CD4-positive, alpha-beta T cell treated with Interleukin-17A for 1 hour (primary cell): ENCODE measurements around the gene ZNF282.

Experiments used
- DNase-seq: peaks from one replicate; pipeline ENCODE4 v3.0.0-alpha.2; 2020

Gene ZNF282

DNA sequence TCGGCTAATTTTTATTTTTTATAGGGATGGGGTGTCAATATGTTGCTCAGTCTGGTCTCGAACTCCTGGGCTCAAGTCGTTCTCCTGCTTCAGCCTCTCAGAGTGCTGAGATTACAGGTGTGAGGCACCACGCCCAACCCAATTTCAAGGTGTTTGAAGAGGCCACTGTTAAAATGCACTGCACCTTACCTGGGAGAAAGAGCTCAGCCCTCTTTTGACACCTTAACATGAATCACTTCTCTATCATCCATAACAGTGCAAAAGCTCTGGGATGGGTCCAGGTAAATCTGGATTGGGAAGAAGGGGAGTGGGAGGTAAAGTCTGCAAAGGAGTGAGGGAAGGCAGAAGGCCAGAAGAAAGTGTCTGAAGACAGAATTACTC is 557 bp upstream of the ZNF282 start:
- DNase-seq, result no peak

DNA sequence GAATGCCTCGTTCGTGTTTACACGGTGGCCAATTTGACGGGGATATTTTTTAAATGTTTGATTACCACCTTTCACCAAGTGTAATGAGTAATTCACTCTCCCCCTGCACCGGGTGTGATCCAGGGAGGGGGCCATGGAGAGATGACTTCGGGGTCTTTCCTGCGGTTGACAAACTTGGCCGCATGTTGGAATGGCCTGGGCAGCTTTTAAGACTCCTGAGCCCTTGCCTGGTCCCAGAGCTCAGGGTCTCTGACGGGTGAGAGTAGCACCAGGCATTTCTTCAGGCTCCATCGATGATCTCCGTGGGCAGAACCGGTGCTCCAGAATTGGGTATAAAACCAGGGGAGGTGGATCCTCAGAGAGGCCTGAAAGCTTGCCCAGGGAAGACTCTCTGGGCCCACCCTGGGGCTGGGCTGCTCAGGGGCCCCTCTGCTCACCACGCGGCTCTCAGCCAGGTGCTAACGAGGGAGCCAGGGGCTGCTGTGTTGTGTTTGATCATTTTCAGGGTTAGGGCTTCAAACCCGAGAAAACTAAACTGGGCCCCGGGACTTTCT is 882 bp downstream of the ZNF282 start:
- DNase-seq, result no peak

DNA sequence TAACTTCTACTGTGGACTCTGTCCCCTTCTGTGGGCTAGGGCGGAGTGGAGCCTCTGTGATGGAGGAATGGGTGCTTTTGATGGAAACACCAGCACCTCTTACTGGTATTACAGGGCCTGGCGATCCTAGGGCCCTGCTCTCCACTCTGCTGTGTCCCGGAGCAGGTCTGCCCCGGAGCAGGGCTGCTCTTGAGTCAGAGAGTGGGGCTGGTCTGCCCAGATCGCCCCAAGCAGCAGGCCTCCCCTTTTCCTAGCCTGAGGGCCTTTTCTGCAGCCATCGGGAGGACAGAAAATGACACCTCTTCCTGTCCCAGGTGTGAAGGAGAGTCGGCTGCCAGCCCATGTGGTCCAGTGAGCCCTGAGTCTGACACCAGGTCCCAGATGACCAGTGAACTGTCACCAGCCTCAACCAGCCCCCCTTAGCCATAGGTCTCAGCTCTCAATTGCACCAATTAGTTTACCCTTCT is 1.4 kb downstream of the ZNF282 start:
- peak; percentile 1 for DNase-seq

DNA sequence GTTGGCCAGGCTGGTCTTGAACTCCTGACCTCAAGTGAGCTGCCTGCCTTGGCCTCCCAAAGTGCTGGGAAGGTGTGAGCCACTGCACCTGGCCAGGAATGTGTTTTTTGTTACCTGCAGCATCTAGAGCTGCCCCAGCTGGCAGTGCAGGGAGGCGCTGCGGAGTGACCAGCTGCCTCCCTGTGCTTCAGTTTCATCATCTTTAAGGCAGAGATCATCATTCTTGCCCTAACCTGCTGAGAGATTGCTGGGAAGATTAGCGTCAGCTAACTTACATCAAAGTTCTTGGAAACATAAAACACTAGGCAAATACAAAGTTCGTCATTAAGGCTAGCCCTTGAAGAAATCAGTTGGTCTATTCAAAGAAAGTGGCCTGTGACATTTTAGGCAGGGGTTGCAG is 2.3 kb downstream of the ZNF282 start:
- no peak for DNase-seq

DNA sequence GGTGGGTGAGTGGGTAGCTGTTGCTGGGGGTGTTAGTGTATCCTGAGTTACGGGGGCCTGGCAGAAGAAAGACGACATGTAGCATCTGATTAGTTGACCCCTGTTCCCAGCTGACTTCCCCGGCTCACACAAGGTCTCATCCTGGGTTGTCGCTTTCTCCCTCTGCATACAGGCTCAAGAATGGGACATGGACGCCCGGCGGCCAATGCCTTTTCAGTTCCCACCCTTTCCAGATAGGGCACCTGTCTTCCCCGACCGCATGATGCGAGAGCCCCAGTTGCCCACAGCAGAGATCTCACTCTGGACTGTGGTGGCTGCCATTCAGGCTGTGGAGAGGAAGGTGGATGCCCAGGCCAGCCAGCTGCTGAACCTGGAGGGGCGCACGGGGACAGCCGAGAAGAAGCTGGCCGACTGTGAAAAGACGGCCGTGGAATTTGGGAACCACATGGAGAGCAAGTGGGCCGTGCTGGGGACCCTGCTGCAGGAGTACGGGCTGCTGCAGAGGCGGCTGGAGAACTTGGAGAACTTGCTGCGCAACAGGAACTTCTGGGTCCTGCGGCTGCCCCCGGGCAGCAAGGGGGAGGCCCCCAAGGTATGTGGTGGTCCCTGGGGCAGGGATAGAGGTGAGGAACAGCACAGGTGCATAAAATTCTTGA is 2.9 kb downstream of the ZNF282 start:
- no peak for DNase-seq

DNA sequence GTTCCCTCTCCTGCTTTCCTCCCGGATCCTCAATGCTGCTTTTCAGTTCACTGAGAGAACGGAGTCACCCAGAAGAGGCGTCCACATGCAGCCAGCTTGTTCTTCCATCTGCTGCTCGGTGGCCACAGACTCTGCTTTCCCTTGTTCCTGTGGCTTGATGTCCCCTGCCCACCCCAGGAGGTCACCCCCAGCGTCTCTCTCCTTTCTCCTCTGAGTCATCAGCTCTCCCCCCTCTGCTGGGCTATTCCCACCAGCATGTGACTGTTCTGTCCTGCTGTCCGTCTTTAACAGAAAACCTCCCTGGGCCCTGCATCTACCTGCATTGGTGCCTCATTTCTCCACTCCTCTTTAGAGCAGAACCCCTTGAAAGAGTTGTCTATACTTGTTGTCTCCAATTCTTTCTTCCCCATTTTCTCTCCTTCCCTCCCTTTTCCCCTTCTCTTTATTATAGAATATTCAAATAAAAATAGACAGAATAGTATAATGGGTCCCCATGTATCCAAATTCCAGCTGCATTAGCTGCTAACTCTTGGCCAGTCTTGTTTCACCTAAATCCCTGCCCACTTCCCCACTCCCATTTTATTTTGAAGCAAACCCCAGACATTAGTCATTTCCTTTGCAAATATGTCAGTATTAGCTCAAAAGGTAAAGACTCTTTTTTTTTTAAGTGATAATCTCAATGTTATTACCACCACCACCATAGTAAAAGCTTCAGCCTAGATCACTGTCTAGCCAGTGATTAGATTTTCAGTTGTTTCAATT is 4.1 kb downstream of the ZNF282 start:
- DNase-seq, result no peak

DNA sequence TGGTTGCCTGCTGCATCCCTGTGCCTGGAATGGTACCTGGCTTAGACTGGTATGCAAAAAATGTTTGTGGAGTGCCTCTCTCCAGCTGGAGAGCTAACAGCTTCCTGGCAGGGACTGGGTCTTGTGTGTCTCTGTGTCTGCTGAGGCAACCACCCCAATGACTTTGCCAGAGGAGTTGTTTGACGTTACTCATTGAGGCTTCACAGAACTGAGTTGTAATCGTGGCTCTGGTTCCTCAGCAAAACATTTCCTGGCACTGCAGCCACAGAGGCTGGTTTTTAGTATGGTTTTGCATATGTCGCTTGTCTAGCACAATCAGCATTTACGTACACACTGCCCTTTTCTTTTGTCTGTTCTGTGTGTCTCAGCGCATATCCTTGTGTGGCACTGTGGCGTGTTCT is 7.5 kb downstream of the ZNF282 start:
- DNase-seq, result no peak

DNA sequence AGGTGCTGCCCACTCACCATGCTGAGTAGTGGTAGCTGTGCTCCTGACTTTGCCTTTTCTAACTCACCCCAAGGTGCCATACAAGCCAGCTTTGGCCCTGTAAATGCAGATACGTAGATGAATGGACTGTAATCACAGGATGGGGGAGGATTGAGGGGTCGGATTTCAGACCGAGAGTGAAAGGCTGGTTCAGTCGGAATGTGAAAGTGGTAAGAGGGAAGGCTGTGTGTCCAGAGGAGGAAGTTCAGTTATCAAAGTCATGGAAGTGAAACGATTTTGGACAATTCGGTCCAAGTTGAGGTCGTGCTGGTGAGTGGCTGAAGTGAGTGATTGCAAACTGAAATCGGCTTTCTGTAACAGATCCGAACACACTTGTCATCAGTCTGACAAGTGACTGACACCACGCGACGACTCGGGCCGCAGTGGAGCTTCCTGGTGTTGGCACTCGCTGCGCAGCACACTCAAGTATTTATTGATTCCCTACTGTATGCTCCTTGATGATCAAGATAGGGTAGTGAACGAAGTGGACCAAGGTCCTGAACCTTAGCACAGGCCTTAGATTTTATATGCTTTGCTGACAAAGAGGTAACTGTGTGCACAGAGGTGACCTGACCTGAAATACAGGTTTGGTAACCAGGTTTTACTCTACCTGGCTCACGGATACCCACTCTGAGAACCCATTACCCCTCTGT is 10.5 kb downstream of the ZNF282 start:
- DNase-seq, result no peak

DNA sequence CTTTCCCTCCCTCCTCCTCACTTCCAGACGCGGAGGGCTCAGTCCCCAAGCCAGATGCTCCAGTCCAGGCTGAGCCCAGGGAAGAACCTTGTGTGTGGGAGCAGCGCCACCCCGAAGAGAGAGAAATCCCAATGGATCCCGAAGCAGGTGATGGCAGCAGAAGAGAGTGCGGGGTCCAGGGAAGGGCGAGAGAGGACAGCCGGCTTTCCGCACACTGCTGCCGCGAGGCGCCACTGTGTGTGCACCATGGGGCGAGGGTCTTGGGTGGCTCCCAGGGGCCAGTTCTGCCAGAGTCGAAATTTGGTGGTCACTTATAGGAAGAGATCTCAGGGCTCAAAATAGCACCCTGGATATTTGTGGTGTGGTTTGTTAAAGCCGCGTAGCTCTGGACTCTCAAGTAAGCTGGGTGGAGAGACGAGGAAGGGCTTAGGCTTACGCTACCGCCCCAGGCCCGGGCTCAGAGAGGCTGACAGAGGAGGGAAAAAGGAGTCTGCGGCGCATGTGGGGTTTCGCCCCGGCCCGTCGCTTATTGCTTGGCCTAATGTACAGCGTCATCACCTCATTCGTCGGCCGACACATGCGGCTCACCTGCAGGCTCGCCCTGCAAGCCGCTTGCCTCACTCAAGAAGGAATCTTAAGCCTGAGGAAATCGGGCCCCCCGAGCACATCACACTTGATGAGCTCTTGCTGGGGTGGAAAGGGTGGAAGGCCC is 12.1 kb downstream of the ZNF282 start:
- no peak for DNase-seq

DNA sequence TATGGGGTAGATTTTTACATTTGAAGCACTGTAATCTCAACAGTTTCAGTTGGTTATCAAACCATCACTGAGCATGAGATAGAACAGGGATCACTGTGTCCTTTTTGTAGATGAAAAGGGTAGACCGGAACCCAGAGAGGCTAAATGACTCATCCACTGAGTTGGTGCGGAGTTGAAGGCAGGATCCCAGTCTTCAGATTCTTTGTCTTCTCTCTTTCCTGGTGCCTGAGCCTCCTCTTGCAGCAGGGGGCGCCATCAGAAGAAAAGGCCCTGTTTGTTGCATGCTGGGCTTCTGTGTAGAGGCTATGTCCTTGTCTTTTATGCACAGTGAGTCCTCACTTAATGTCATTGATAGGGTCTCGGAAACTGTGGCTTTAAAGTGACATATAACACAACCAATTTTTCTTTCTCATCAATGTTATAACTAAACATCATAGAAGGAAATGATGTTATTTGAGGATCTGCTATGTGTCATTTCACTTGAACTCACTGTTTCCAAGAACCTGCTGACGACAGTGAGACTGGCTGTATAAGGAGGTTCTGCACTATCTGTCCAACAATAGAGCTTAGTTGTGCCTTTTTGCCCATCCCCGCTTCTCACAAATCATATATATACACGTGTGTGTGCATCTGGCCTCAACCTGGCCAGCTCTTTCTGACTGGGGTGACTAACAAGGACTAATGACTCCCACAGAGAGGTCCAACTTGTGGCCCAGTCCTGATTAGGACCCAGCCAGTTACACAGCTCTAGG is 14.3 kb downstream of the ZNF282 start:
- DNase-seq, result peak; percentile 63

DNA sequence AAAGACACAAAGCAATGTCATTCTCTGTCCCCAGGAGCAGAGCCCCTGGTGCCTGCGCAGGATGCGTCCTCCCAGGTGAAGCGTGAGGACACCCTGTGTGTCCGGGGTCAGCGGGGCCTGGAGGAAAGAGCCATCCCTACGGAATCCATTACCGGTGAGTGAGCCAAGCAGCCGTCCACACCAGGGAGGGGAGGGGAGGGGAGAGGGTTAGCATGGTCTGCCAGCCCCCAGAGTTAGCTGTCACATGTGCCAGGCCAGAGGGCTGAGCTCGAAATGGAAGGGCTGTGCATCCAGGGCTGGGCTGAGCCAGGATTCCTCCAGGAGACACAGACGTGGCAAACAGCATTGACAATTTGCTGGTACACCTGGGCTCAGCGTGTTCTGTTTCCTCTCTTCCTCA is 15.2 kb downstream of the ZNF282 start:
- no peak for DNase-seq

DNA sequence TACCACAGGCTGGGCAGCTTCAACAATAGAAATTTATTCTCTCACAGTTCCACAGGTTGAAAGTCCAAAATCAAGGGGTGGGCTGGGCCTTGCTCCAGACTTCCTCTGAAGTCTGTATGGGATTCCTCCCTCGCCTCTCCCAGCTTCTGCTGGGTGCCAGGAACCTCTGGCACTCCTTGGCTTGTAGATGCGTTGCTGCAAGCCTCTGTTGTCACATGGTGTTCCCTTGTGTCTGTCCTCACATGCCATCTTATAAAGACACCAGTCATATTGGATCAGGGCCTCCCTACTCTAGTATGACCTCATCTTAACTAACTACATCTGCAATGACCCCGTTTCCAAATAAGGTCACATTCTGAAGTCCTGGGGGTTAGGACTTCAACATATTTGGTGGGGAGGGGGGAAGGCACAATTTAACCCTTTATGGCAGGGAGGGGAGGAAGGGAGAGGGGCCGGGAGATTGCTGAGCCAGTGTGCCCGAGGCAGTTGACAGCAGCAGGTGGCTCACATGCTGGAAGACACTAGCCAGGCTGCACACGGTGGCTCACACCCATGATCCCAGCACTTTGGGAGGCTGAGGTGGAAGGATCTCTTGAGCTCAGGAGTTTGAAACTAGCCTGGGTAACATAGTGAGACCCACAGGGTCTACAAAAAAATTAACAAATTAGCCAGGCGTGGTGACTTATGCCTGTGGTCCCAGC is 18.8 kb downstream of the ZNF282 start:
- no peak for DNase-seq

DNA sequence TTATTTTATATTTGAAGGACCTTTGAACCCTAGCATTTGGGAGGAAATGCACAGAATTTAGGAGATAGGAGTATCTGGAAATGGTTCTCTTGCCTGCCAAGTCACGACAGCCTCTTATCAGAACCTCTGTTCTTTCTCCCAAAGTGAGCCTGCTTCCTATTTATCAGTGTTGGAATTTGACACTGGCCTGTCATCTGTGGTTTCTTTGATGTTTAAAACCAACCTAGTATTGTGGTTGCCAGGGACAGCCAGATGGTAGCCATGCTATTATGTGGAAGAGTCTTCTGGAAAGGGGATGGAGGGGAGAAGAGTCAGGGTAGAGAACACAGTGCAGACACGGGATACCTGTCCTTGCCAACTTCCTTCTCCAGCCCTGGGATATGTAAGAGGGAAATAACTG is 21.1 kb downstream of the ZNF282 start:
- no peak for DNase-seq

DNA sequence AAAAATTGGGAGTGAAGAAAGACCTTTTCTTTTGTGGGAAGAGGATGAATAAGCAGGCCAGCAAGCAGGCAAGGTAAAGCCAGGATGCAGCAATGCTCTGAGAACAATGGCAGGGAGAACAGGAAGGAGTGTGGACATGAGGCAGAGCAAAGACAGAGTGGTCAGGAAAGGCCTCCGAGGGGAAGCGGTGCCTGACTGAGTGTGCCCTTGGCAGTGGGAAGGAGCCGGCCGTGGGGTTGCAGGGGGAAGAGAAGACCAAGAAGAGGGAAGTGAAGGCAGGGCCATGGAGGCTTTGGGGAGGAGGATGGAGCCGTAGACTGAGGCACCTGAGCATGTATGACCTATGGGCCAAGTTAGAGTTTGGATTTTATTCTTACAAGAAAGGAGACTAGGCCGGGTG is 22.2 kb downstream of the ZNF282 start:
- DNase-seq, result no peak

DNA sequence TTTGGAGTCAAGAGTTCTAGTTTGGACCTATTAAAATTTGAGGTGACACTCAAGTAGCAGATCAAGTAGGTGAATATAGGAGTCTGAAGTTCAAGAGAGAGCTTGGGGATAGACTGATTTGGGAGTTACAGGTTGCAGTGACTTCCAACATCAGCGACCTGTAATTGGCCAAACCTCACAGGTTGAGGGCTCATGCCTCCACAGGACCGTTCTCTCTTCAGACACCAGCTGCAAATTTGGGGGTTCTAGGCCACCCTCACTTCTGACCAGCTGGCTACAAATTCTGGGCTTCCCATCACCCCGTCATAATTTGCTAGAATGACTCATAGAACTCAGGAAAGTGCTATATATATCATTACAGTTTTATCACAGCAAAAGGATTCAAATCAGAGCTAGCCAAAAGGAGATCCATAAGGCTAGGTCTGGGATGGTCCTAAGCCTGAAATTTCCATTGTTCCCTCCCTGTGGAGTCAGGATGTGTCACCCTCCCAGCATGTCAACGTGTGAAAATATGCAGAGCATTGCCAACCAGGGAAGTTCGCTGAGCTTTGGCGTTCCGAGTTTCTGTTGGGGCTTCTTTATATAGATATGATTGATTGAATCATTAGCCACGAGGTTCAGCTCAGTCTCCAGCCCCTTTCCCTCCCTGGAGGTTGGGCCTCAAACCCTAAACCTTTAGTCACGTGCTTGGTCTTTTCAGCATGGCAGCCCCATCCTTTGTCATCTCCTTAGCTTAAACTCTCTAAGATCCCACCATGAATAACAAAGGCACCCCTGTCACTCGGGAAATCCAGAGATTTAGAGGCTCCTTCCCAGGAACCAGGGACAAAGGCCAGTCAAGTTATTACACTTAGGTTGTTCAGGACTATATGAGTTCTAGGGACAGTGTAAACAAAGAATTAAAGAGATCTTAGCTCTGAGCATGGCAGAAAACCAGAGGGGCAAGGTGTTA is 23.4 kb downstream of the ZNF282 start:
- DNase-seq, result no peak

DNA sequence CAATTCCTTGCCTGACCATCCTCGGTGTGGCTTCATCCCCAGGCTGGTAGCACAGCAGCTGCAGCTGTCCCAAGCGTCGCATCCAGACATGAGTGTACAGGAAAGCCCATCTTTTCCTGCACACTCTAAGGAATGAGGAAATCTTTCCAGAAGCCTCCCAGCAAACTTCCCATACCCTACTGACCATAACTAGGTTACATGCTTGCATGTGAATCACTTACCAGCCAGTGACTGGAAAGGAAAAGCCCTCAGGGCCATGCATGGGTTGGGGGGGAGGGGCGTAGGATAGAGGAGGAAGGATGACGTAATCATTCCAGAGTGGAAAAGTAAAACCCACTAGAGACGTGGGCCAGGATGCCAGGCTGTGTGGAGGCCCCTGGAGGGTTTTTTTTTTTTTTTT is 25.2 kb downstream of the ZNF282 start:
- no peak for DNase-seq

DNA sequence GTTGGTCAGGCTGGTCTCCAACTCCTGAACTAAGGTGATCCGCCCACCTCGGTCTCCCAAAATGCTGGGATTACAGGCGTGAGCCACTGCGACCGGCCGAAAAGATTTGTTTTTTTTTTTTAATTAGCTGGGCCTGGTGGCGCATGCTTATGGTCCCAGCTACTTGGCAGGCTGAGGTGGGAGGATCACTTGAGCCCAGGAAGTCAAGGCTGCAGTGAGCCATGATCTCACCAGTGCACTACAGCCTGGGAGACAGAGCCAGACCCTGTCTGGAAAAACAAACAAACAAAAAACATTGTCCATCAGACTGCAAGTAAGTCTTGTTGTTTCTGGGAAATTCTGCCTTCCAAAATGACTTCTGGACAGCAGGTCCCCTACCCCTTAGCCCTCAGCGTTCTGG is 27.8 kb downstream of the ZNF282 start:
- no peak for DNase-seq

DNA sequence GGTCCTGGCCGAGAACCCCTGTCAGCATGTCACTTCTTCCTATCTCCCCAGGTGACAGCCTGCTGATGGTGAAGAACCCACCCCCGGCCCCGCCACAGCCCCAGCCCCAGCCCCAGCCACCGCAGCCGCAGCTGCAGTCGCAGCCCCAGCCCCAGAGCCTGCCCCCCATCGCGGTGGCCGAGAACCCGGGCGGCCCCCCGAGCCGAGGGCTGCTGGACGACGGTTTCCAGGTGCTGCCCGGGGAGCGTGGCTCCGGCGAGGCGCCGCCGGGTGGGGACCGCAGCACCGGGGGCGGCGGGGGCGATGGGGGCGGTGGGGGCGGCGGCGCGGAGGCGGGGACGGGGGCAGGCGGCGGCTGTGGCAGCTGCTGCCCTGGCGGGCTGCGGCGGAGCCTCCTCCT is 28.4 kb downstream of the ZNF282 start:
- DNase-seq, result no peak

DNA sequence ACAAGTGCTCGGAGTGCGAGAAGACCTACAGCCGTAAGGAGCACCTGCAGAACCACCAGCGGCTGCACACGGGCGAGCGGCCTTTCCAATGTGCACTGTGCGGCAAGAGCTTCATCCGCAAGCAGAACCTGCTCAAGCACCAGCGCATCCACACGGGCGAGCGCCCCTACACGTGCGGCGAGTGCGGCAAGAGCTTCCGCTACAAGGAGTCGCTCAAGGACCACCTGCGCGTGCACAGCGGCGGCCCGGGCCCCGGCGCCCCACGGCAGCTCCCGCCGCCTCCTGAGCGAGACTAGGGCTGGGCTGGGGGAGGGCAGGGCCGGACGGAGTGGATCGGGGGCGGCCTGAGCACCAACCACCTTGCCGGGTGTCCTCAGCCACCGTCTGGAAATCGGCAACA is 29.0 kb downstream of the ZNF282 start:
- no peak for DNase-seq

DNA sequence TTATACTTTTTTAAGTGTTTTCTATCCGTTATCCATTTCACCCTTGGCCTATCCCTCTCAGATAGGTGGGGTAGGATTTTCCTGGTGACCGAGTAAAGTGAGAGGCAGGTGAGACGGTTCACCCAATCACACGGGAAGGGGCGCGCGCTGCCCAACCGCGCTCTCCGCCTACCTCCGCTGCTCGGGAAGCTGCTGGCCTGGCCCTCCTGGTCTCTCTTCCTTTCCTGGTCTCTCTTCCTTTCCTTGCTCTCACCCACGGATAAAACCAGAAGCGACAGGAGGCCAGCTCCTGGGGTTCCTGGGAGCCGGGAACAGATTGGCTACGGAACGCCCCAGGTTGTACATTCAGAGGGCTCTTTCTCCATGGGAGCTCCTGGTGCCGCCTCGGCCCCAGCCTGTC is 29.8 kb downstream of the ZNF282 start:
- no peak for DNase-seq

DNA sequence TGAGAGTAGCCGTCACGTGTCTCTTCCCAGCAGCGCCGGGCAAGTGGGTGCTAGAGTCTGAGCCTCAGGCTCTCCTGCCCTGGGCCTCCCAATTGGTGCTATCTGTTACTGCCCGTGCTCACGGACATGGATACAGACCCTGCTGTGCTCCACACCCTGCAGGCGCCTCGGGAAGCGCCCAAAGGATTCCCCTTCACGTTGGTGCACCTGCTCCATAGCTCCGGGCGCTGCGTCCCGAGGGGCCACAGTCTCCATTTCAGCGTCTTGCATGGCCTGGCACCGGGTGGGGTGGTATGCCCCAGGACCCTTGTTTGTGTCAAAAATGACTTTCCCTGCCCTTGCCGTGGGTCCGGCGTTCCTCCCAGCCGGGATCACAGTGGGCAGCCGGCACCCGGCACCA is 30.3 kb downstream of the ZNF282 start:
- DNase-seq, result no peak
